Small intestine (tissue), 7 donors: Measurements from ENCODE around the gene NUP210. TPM values are rescaled to one million over a fixed set of nuclear protein-coding genes. Genes with fewer than 3 reads are reported as not detected.
"Not testable (repeated sequence)": the region's sequence is repeated elsewhere in the genome, so short reads cannot be mapped to it uniquely, and the experiment has no call there.

Experiments
- DNase-seq, 2 donors: peaks; one replicate each; pipeline versions ENCODE4 v3.0.0 to v3.0.0-alpha.2; 2013
- FAIRE-seq: peaks from 2 replicates; lab custom pipeline; 2012; peaks lifted over from hg19 to GRCh38; lab: Jason Lieb, UNC
- H3K27ac ChIP-seq, 3 donors: one replicate each; pipeline ENCODE4 v1.5.1; 2013; ENCODE audit warnings: low read length in 2 of 3, mild to moderate bottlenecking in 2 of 3, control low read depth in 1 of 3, inconsistent platforms in 1 of 3, low read depth in 1 of 3, moderate library complexity in 1 of 3
- H3K27me3 ChIP-seq, 3 donors: one replicate each; pipeline ENCODE4 v1.6.1; 2013; ENCODE audit warnings: low read length in 3 of 3, inconsistent platforms in 1 of 3; ENCODE audit not compliant: control insufficient read depth in 3 of 3, insufficient read depth in 3 of 3
- H3K36me3 ChIP-seq, 3 donors: one replicate each; pipeline ENCODE4 v1.6.1; 2013; ENCODE audit warnings: low read length in 3 of 3, inconsistent platforms in 1 of 3, low read depth in 1 of 3, mild to moderate bottlenecking in 1 of 3, moderate library complexity in 1 of 3; ENCODE audit not compliant: control insufficient read depth in 3 of 3, insufficient read depth in 2 of 3
- H3K4me1 ChIP-seq, 3 donors: one replicate each; pipeline ENCODE4 v1.6.1; 2013; ENCODE audit warnings: low read length in 2 of 3, inconsistent platforms in 1 of 3, low read depth in 1 of 3, mild to moderate bottlenecking in 1 of 3, moderate library complexity in 1 of 3; ENCODE audit not compliant: control insufficient read depth in 3 of 3, insufficient read depth in 2 of 3
- H3K4me3 ChIP-seq, 3 donors: one replicate each; pipeline ENCODE4 v1.5.1; 2013; ENCODE audit warnings: low read length in 3 of 3, control low read depth in 1 of 3, inconsistent platforms in 1 of 3, low read depth in 1 of 3, mild to moderate bottlenecking in 1 of 3, moderate library complexity in 1 of 3
- H3K9me3 ChIP-seq, 2 donors: one replicate each; pipeline ENCODE4 v1.6.1; 2013; ENCODE audit warnings: low read depth in 1 of 2, low read length in 1 of 2; ENCODE audit not compliant: control insufficient read depth in 2 of 2, insufficient read depth in 1 of 2
- WGBS, 3 donors: extraction: QIAGEN DNeasy Blood & Tissue Kit; methylation state at CpG; one replicate each; pipeline ENCODE4 v1.1.7; 2013; 5-methylcytosine and 5-hydroxymethylcytosine counted together
- polyA plus RNA-seq, 4 donors: library from polyadenylated mRNA; stranded (reverse) in 3 of 4; unstranded in 1 of 4; fragments of 200-250 nt in 3 of 4; fragments of 120-200 nt in 1 of 4; gene quantifications; one replicate each; pipeline versions ENCODE4 v1.2.1 to v1.2.3, GENCODE V29; 2013
- donor health status: healthy with polysubstance abuse.
- donor health status: control.
- donor health status: control.
- donor health status: Bipolar disorder and iron deficiency.
- donor health status: healthy.

Gene NUP210
- polyA plus RNA-seq, 4 donors, result 0.22 to 36.4 (median 5.6) TPM

DNA sequence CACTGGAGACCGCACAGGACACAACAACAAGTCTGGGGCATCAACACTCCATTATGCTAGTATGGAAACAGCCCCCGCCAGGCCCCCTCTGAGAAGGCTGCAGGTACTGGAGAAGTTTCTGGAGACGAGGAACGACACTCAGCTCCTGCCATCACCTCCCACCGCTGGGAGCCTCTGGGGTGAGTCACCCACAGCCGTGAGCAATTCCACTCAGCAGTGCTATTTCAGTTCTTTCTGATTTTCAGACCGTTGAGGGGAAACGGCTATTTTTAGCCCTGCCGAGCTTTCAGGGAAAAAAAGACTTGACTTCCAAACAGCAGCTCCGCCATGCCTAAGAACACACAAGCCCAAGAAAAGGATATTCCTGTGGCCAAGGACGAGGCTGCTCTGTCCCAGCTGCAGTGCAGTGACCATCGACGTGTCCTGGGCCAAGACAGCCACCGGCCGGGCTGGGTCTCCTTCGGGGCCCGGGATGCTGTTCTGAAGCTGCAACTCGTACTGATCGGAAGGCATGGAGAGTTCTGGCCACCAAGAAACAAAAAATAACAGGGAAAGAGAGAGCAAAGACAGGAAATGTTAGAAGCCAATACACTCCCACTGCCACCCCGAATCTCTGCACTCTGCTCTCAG, 40.8 kb downstream of the NUP210 start:
- H3K36me3 ChIP-seq, result peaks cover 0 to 68% (median 0%) of the 10 kb centered on the region in 3 donors

DNA sequence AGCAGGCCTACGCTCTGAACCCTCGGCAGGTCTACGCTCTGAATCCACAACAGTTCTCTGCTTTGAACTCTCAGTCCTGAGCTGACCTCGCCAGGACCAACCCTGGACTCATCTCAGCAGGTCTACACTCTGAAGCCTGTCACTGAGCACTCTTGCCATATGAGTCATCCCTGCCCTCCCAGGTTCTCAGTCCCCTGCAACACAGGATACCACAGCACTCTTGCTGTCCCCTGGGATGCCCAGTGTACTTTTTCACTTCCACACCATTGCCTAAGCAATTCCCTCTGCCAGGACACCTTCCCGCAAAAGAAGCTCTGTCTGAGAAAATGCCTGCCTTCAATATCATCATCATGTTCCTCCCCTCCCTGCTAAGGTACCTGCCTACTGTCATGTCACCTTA, 42.0 kb downstream of the NUP210 start:
- Histone ChIP-seq H3K9me3 (no peaks in the 10 kb centered on the region), H3K27me3 (no peaks in the 10 kb centered on the region), H3K4me1 (no peaks in the 10 kb centered on the region), H3K4me3 (no peak overlapping the region), H3K27ac (no peak overlapping the region), H3K36me3 (peaks cover 0 to 72% (median 0%) of the 10 kb centered on the region in 3 donors)
- FAIRE-seq (no peak), DNase-seq (no peak)
- 90 to 97% (median 92%) methylated on average over 5 of the region's 5 CpGs for WGBS, 3 donors

More for the DNA sequence above, 40.8 kb downstream of the NUP210 start:
- Histone ChIP-seq H3K4me1 (no peaks in the 10 kb centered on the region), H3K9me3 (no peaks in the 10 kb centered on the region), H3K4me3 (no peak overlapping the region), H3K27me3 (no peaks in the 10 kb centered on the region), H3K27ac (no peak overlapping the region)
- 75 to 91% (median 89%) methylated on average over 20 of the region's 20 CpGs for WGBS, 3 donors
- FAIRE-seq (no peak), DNase-seq (no peak)

DNA sequence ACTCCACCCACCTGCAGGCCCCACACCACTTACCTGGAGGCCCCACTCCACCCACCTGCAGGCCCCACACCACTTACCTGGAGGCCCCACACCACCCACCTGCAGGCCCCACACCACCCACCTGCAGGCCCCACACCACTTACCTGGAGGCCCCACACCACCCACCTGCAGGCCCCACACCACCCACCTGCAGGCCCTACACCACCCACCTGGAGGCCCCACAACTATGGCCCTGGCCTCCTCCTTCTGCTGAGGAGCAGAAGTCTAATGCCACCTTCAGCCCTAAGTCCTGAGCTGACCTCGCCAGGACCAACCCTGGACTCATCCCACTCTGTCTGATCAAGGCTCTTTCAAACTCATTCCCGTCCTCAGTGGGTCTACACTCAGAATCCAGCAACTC, 42.4 kb downstream of the NUP210 start:
- H3K27ac ChIP-seq, H3K4me3 ChIP-seq, H3K4me1 ChIP-seq, H3K27me3 ChIP-seq, H3K9me3 ChIP-seq, FAIRE-seq: not testable (repeated sequence)
- DNase-seq, result peak in 1 of 2 donors; percentile 12
- 88 to 96% (median 95%) methylated on average over 2 of the region's 2 CpGs for WGBS, 3 donors
- peaks cover 0 to 72% (median 0%) of the 10 kb centered on the region in 3 donors for H3K36me3 ChIP-seq

DNA sequence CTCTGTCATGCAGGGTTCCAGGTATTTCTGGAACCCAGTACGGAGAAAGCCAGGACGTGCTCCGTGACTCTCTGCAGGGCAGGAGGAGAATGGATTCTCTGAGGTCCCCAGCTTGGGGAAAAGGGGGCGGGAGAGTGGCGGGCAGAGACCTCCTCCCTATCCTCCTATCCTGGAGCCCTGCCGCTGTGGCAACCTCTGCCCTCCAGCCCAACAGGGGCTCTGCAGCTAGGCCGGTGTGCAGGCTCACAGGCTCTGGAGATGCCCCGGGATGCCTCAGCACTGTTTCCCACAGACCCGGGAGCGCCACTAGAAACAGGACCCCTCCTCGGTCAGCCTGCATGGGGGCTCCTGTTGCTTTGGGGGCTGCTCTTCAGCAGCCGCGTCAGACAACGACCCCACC, 43.1 kb downstream of the NUP210 start:
- no peak for DNase-seq
- peaks cover 0 to 73% (median 0%) of the 10 kb centered on the region in 3 donors for H3K36me3 ChIP-seq

DNA sequence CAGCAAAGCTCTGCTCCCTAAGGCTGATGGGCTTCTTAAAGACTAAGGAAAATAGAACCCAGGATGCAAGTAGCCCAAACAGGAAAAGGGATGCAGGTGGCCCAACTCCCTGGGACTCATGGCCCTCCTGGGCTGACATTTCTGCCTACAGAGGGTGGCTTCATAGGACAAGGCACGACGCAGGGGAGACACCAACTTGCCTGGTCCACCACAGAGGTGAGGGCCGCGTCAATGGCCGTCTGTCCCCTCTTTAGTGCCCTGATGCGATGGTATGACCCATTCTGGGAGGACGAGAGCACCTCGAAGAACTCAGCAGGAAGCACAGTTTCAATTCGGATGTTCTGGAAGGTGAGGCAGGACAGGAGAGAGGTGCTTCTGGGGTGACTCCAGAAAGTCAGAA, 44.0 kb downstream of the NUP210 start:
- H3K4me1 ChIP-seq, result no peaks in the 10 kb centered on the region
- WGBS, 3 donors, result 94 to 97% (median 94%) methylated on average over 9 of the region's 9 CpGs
- H3K27ac ChIP-seq, result no peak overlapping the region
- H3K4me3 ChIP-seq, result no peak overlapping the region
- FAIRE-seq (no peak), DNase-seq (no peak)
- peaks cover 0 to 80% (median 0%) of the 10 kb centered on the region in 3 donors for H3K36me3 ChIP-seq
- H3K27me3 ChIP-seq, result no peaks in the 10 kb centered on the region
- H3K9me3 ChIP-seq, result no peaks in the 10 kb centered on the region

More for the DNA sequence above, 43.1 kb downstream of the NUP210 start:
- 94 to 99% (median 98%) methylated on average over 12 to 14 of the region's 14 CpGs for WGBS, 3 donors
- no peak overlapping the region for H3K4me3 ChIP-seq
- no peaks in the 10 kb centered on the region for H3K9me3 ChIP-seq
- H3K27me3 ChIP-seq, result no peaks in the 10 kb centered on the region
- H3K4me1 ChIP-seq, result no peaks in the 10 kb centered on the region
- no peak for FAIRE-seq
- no peak overlapping the region for H3K27ac ChIP-seq

DNA sequence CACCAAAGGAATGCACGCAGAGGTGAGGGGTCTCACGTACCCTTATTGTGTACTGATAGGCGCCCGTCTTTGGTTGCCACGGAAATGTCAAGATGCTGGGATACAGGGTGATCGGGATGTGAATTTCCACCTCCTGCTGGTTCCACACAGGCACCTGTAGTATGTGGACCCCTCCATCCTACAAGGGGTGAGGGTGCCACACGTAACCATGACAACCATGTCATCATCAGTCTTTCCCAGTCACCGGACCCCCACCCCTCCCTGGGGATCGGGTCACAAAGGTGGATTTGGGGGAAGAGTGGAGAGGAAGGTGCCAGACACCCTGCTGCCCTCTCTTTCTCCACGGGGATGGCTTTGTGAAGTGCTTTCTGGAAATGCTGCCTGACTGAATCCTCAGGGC, 44.7 kb downstream of the NUP210 start:
- DNase-seq, result no peak
- Histone ChIP-seq H3K27ac (no peak overlapping the region), H3K27me3 (no peaks in the 10 kb centered on the region), H3K4me3 (no peak overlapping the region), H3K36me3 (peaks cover 0 to 85% (median 0%) of the 10 kb centered on the region in 3 donors), H3K9me3 (no peaks in the 10 kb centered on the region), H3K4me1 (no peaks in the 10 kb centered on the region)
- 90 to 92% (median 91%) methylated on average over 10 of the region's 10 CpGs for WGBS, 3 donors
- no peak for FAIRE-seq

DNA sequence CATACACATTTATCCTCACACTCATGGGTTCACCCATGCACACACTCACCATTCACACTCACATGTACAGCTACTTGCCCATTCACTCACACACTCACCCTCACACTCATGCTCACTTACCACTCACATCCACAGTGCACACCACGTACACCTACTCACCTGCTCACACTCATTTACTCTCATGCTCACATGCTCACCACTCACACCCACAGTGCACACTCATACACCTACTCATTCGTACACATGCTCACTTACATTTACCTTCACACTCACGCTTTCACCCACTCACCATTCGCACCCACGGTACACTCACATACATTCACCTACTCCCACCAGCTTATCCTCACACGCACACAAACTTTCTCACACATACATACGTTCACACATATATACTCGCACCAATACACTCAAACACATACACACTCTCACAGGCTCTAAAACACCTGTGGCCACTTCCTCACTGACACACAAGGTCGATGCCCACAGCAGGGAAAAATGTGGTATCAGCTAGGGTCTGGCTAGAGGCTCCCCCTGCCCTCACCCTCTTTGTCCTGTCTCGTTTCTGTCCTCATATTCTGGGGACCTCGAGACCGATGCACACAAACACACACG, 46.0 kb downstream of the NUP210 start:
- DNase-seq (no peak), FAIRE-seq (no peak)
- 91 to 98% (median 95%) methylated on average over 13 of the region's 13 CpGs for WGBS, 3 donors
- peaks cover 0 to 85% (median 0%) of the 10 kb centered on the region in 3 donors for H3K36me3 ChIP-seq
- H3K4me3 ChIP-seq, result no peak overlapping the region
- no peak overlapping the region for H3K27ac ChIP-seq
- no peaks in the 10 kb centered on the region for H3K27me3 ChIP-seq
- no peaks in the 10 kb centered on the region for H3K4me1 ChIP-seq
- no peaks in the 10 kb centered on the region for H3K9me3 ChIP-seq

DNA sequence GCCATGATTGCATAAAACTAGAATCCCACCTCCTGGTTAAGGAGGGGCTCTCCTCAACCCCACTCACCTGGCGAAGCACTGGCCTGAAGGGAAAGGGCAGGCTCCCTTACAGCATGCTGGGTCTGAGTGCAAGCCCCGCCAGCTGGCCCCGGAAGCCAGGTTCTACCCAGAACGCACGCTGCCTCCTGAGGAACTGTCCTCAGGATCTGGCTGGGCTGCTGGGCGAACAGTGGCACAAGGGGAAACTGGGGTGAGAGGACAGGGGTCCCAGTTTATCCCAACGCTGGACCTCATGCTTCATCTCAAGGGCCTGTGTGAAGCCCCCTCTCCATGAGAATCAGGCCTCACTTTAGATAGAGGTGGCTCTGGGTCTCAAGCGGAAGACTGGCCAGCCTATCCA, 47.5 kb downstream of the NUP210 start:
- WGBS, 3 donors, result 95 to 100% (median 96%) methylated on average over 8 of the region's 8 CpGs
- FAIRE-seq (no peak), DNase-seq (no peak)
- no peaks in the 10 kb centered on the region for H3K9me3 ChIP-seq
- H3K27ac ChIP-seq, result no peak overlapping the region
- H3K27me3 ChIP-seq, result no peaks in the 10 kb centered on the region
- H3K4me1 ChIP-seq, result no peaks in the 10 kb centered on the region
- peaks cover 0 to 73% (median 2%) of the 10 kb centered on the region in 3 donors for H3K36me3 ChIP-seq
- H3K4me3 ChIP-seq, result no peak overlapping the region
